ENCODE results near the gene PBX2.
"Not testable (repeated sequence)": the region's sequence is repeated elsewhere in the genome, so short reads cannot be mapped to it uniquely, and the experiment has no call there.

The PBX2 gene

DNA sequence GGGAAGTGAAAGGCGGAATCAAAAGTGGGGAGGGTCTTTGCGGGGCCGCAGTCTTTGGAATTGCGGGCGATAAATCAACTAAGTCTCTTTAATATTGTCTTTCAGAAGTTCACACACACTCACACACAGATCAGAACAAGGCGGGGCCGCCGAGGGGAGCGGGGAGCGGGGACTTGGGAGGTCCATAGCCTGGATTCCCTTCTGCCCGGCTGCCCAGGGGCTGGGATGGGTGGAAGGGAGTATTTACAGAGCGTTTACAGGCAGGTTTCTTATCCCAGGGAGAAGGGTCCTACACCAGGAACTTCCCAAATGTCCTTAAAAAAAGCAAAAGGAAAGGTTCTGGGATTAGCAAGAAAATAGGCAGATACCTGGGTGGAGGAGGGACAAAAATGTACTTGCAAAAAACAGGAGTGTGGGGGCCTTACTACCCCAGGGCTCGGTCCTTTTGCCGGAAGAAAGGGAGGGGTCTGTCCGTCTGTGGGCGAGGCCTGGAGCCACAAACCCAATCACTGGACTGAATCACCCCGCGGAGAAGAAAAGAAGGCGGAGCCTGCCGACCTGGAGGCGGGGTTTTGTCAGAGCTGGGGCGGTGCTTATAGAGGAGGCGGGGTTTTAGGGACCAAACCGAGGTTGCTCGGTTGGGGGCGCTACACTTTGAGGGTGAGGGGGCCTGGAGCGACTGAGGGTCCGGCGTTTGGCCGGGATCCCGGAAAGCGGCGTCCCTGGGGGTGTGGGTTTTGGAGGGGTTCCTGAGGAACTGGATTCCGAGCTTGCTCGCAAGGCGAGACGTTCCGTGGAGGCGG lies 41.5 kb downstream of the PBX2 start:
- no peak for DNase-seq

DNA sequence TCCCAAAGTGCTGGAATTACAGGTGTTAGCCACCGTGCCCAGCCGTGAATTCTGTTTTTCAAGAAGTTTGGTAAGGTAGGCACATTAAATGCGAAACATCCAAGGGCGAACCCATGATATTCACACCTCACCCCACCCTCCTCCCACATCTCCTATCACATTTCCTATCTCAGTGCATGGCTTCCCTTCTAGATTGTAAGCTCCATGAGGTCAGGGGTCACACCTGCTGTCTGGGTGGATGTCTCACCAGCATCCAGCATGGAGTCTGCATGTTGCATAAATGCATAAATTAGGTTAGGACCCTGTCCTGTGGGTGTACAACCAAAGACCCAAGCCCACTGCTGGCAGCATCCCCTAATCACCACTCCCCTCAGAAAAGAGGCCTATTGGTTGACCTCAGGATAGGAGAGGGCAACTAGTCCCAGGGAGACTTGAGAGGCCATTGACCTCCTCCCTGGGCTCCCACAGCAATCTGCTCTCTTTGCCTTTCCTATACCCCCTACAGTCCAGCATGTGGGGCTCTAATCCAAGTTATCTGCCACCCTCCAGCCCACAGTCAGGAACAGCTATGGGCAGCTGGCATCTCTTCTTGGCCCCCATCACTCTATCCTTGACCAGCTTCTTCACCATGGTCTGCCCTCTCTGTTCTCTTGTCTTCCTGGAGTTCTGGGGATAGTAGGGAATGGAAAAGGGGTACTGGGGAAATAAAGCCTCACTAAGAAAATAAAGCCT lies 42.4 kb downstream of the PBX2 start:
- no peak for DNase-seq

DNA sequence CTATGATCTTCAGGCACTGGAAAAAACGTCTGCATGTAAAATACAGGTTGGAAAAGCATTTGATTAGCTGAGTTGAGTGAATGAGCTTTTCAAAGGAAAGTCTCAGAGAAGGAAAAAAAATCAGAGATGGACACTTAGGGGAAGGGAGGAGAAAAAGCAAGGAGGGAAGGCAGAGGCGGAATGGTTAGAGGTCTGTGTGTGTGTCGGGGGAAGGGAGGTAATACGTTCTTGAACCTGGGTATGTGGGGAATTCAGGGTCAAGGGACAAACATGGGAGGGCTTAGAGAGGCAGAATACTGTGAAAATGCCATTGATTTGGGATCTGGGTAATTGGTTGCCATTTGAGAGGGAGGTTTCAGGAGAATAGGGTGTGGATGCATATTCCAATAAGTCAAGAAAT lies 43.3 kb downstream of the PBX2 start:
- DNase-seq = no peak

DNA sequence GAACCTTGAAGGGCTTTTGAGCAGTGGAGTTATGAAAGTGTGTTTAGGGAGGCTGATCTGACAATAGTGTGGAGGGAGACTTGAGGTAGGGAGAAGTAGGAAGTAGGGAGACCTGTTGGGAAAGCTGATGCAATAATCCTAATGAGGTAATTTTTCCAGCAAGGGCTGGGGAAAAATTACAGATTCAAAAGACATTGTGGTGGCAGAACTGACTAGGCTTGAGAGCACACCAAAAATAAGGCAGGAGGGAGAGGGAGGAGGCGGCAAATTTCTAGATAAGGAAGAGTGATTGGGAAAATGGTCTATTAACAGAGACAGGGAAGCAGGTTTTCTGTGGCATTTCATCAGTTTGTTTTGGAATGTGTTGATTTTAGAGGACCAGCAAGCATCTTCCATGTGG lies 43.7 kb downstream of the PBX2 start:
- no peak for DNase-seq

DNA sequence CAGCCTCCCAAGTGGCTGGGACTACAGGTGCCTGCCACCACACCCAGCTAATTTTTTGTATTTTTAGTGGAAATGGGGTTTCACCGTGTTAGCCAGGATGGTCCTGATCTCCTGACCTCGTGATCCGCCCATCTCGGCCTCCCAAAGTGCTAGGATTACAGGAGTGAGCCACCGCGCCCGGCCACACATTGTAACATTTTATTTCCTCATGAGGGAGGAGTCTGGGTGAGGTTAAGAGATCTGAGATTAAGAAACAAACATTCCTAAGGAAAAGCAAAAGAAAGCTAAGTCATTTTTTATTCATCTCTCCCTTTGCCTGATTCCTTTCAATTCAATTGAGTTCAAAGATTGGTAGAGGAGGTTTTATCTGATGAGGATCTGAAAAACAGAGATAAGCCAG lies 45.8 kb downstream of the PBX2 start:
- not testable (repeated sequence) for DNase-seq

DNA sequence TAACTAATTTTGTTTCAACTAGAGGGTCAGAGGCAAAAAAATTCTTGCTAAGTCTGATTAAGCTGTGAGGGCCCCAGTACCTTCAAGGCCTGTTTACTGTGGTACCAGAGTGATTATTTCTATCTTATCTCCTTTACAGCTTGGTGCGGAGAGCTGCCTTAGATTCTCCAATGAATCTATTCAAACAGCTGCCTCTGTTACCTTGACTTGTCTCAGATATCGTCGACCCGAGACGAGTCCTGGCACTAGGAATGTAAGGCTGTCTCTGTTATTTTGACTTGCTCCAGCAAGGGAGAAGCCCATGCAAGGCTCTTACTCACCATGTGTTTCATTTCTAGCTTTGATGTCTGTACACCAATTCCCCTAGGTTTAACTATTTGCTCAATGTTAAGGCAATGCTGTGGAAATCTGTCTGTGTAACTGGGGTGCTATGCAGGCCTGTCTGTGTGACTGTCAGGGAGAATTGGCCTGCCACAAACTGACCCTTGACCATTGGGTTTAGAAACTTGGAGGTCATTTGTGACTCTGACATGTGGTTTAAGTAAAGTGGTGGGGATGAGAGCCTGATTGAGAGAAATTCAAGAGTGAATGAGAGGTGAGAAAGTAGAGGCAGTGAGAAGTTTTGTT lies 49.5 kb downstream of the PBX2 start:
- DNase-seq = no peak

DNA sequence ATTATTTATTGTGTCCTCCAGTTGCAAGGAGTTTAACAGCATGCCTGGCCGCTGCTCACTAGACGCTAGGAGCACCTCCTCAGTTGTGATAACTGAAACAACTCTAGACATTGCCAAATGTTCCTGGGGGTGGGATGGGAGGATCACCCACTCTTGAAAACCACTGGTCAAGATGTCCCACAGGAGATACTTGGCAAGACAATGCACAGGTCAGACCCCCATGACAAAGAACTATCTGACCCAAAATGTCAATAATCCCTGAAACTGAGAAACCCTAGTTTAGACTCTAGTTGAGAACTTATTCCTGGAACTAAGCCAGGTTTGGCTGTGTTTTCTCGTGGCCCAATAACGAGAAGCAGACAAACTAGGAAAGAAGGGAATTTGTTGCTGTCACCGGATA lies 50.4 kb downstream of the PBX2 start:
- no peak for DNase-seq

DNA sequence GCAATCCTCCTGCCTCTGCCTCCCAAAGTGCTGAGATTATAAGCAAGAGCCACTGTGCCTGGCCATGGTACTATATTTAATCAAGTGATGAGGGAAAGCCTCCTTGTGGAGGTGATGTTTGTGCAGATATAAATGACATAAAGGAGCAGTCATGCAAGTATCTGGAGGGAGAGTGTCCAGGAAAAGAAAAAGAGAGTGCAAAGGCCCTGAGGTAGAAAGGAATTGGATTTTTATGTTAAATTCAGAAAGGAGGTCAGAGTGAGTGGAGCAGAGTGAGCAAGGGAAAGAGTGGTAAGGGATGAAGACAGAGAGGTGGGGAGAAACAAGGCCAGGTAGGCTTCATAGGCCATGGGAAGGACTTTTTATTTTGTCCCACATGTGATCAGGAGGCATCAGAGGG lies 52.5 kb downstream of the PBX2 start:
- DNase-seq = no peak
